Measurements from ENCODE around the gene CRHBP. TPM values are rescaled to one million over a fixed set of nuclear protein-coding genes. Genes with fewer than 3 reads are reported as not detected.

Gene CRHBP
- total and polyA plus RNA-seq, 2 donors (not counting 1 experiment from before 2014, with no cell fraction given), result 0.62 to 1.7 TPM

GRCh38 chr5:76960004-76960625 is 7.3 kb downstream of the CRHBP start:
- Histone ChIP-seq H3K27me3 (replicated peaks in 1 of 4; ENCODE audit: control extremely low read depth in 1 of 4, control insufficient read depth in 3 of 4, insufficient read depth in 4 of 4, low read length in 3 of 4) (peaks cover 0 to 8% (median 7%) of the 10 kb centered on the region in 4 experiments), H2AFZ (ENCODE audit: insufficient read depth, low read depth, low read length, poor library complexity, severe bottlenecking) (no peak overlapping the region), H3K36me3 (replicated peaks in 1 of 2; ENCODE audit: control extremely low read depth in 1 of 2, control insufficient read depth in 1 of 2, extremely low read depth in 1 of 2, insufficient read depth in 2 of 2, low read length in 1 of 2) (no peaks in the 10 kb centered on the region), H3K4me1 (ENCODE audit: control insufficient read depth in 2 of 2, insufficient read depth in 2 of 2, low read length in 2 of 2) (no peaks in the 10 kb centered on the region), H3K9ac (ENCODE audit: low read length) (no peak overlapping the region), H3K79me2 (ENCODE audit: control insufficient read depth, insufficient read depth, low read length) (no peaks in the 10 kb centered on the region), H4K20me1 (ENCODE audit: control insufficient read depth, insufficient read depth, low read length, poor library complexity, severe bottlenecking) (no peaks in the 10 kb centered on the region), H3K9me3 (ENCODE audit: control extremely low read depth in 1 of 3, control insufficient read depth in 2 of 3, insufficient read depth in 1 of 3, low read length in 2 of 3) (no peaks in the 10 kb centered on the region), H3K27ac (ENCODE audit: low read length in 2 of 2) (no peak overlapping the region), H3K4me3 (ENCODE audit: control extremely low read depth in 1 of 5, extremely low read depth in 1 of 5, insufficient read depth in 1 of 5, low read depth in 2 of 5, low read length in 4 of 5) (no peak overlapping the region), H3K4me2 (replicated peaks; ENCODE audit: low read depth, low read length, poor library complexity, severe bottlenecking) (no peak overlapping the region)
- no peak overlapping the region for H3K27ac Mint-ChIP-seq
- H3K9me3 Mint-ChIP-seq (ENCODE audit: insufficient read depth), result no peaks in the 10 kb centered on the region
- no peak overlapping the region for H3K4me3 Mint-ChIP-seq
- H3K4me1 Mint-ChIP-seq, result no peaks in the 10 kb centered on the region
- WGBS (ENCODE audit: insufficient coverage), result 70% methylated on average over 2 of the region's 3 CpGs
- no peak for ATAC-seq (ENCODE audit: low read depth)
- ChIA-PET CTCF (no interaction called here), POLR2A (no interaction called here)
- DNase-seq, result no peak
- TF ChIP-seq EZH2 (IDR thresholded peaks at IDR 0.05; ENCODE audit: borderline replicate concordance, insufficient read depth, low read depth, low read length, poor library complexity, severe bottlenecking), result no peak
- TF ChIP-seq, protein P1, sequence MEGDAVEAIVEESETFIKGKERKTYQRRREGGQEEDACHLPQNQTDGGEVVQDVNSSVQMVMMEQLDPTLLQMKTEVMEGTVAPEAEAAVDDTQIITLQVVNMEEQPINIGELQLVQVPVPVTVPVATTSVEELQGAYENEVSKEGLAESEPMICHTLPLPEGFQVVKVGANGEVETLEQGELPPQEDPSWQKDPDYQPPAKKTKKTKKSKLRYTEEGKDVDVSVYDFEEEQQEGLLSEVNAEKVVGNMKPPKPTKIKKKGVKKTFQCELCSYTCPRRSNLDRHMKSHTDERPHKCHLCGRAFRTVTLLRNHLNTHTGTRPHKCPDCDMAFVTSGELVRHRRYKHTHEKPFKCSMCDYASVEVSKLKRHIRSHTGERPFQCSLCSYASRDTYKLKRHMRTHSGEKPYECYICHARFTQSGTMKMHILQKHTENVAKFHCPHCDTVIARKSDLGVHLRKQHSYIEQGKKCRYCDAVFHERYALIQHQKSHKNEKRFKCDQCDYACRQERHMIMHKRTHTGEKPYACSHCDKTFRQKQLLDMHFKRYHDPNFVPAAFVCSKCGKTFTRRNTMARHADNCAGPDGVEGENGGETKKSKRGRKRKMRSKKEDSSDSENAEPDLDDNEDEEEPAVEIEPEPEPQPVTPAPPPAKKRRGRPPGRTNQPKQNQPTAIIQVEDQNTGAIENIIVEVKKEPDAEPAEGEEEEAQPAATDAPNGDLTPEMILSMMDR (IDR thresholded peaks at IDR 0.05), result no peak
- H3K27me3 Mint-ChIP-seq, result peaks cover 22% of the 10 kb centered on the region
- intact Hi-C loops (cut with micrococcal nuclease), result no loop called here

DNA sequence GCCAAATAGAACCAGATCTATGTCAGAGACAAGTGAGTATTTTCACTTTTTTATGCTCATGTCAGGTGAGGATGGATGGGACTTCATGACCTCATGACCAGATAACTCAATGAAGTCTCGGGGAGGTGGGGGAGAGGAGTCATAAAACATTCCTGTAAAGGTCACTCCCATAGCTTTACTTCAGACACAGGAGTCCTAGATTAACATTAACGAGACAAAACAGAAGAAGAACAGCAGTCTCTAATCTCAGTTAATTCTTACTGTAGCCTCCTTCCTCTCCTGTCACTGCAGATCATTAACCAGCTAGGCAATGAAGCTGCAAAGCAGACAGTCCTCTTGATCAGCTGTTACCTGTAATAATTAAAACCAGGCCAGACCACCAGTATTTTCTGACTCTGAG is 11.2 kb downstream of the CRHBP start:
- no peaks in the 10 kb centered on the region for H3K36me3 ChIP-seq (replicated peaks in 1 of 2; ENCODE audit: control extremely low read depth in 1 of 2, control insufficient read depth in 1 of 2, extremely low read depth in 1 of 2, insufficient read depth in 2 of 2, low read length in 1 of 2)
- H3K4me1 ChIP-seq (ENCODE audit: control insufficient read depth in 2 of 2, insufficient read depth in 2 of 2, low read length in 2 of 2), result no peaks in the 10 kb centered on the region
- ATAC-seq (ENCODE audit: low read depth) (no peak), DNase-seq (no peak)
- CTCF ChIA-PET, result no interaction called here
- WGBS (ENCODE audit: insufficient coverage), result 89% methylated on average over 1 of the region's 2 CpGs
- H3K9me3 ChIP-seq (ENCODE audit: control extremely low read depth in 1 of 3, control insufficient read depth in 2 of 3, insufficient read depth in 1 of 3, low read length in 2 of 3), result no peaks in the 10 kb centered on the region
- TF ChIP-seq EZH2 (IDR thresholded peaks at IDR 0.05; ENCODE audit: borderline replicate concordance, insufficient read depth, low read depth, low read length, poor library complexity, severe bottlenecking), result no peak
- TF ChIP-seq, protein P1 (IDR thresholded peaks at IDR 0.05), result no peak
- intact Hi-C loops (cut with micrococcal nuclease), result no loop called here
- H3K9ac ChIP-seq (ENCODE audit: low read length), result no peak overlapping the region
- POLR2A ChIA-PET, result no interaction called here
- no peak overlapping the region for H3K4me2 ChIP-seq (replicated peaks; ENCODE audit: low read depth, low read length, poor library complexity, severe bottlenecking)
- Mint-ChIP-seq H3K4me3 (no peak overlapping the region), H3K27me3 (peaks cover 8% of the 10 kb centered on the region), H3K4me1 (no peaks in the 10 kb centered on the region), H3K27ac (no peak overlapping the region), H3K9me3 (ENCODE audit: insufficient read depth) (no peaks in the 10 kb centered on the region)
- no peaks in the 10 kb centered on the region for H3K79me2 ChIP-seq (ENCODE audit: control insufficient read depth, insufficient read depth, low read length)
- no peak overlapping the region for H3K27ac ChIP-seq (ENCODE audit: low read length in 2 of 2)
- H2AFZ ChIP-seq (ENCODE audit: insufficient read depth, low read depth, low read length, poor library complexity, severe bottlenecking), result no peak overlapping the region
- H3K27me3 ChIP-seq (replicated peaks in 1 of 4; ENCODE audit: control extremely low read depth in 1 of 4, control insufficient read depth in 3 of 4, insufficient read depth in 4 of 4, low read length in 3 of 4), result no peaks in the 10 kb centered on the region
- H3K4me3 ChIP-seq (ENCODE audit: control extremely low read depth in 1 of 5, extremely low read depth in 1 of 5, insufficient read depth in 1 of 5, low read depth in 2 of 5, low read length in 4 of 5), result no peak overlapping the region
- no peaks in the 10 kb centered on the region for H4K20me1 ChIP-seq (ENCODE audit: control insufficient read depth, insufficient read depth, low read length, poor library complexity, severe bottlenecking)
